Nucleus accumbens (tissue), 56 donors: ENCODE measurements around the gene QSOX1.

ENCODE experiments used
- DNase-seq, 56 donors: peaks; one replicate each; lab custom pipeline; 2025; lab: John Stamatoyannopoulos, UW

The QSOX1 gene

DNA sequence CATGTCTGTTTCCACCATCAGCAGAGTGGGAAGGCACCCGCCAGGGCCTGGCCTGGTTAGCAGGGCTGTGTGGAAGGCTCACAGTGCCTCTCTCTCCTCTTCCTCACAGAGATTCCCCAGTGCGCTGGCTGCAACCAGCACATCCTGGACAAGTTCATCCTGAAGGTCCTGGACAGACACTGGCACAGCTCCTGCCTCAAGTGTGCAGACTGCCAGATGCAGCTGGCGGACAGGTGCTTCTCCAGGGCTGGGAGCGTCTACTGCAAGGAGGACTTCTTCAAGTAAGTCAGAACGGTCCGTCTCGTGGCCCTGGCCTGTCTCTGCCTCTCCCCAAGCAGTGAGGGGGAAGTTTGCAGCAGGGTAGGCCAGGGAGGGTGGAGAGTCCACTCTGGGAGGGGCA lies 93.5 kb downstream of the QSOX1 start:
- DNase-seq, result no peak

DNA sequence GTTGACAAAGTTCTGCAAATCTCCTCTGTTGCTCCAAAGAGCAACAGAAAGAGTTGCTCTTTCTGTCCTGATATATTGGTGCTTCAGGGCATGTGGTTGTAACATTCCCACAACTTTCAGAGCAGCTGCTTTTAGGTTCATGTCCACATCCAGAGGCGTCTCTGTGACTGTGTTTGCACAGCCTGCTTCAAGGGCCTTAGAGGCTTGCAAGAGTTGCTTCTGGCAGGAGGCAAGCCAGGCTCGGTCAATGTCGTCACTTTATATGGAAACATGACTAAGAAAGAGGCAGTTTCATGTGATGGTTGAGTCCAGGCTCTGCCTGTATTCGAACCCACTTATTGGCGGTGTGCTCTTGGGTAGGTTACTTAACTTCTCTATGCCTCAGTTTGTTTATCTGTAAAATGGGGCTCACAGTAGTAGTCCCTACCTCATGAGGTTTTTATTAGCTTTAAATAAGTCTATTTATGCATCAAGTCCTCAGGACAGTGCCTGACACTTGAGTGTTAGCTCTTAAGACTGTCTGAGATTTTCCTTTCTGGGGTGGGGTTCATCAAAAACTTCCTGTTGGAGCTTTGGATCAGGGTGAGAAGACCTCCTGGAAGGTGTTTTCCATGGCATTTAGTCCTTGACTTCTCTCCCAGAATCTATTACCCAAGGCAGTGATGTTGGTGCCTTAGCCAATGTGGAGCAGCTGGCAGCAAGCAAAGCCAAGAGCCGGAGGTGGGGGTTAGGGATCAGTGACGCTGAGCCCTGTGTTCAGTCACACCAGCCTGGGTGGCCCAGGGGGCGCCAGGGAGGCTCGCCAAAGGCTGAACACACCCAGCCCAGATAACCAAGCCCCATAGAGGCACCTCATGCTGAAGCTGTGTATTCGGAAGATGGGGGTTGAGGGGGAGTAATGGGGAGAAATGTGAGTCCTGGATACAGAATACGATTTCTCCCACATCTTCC lies 94.3 kb downstream of the QSOX1 start:
- DNase-seq, result no peak

DNA sequence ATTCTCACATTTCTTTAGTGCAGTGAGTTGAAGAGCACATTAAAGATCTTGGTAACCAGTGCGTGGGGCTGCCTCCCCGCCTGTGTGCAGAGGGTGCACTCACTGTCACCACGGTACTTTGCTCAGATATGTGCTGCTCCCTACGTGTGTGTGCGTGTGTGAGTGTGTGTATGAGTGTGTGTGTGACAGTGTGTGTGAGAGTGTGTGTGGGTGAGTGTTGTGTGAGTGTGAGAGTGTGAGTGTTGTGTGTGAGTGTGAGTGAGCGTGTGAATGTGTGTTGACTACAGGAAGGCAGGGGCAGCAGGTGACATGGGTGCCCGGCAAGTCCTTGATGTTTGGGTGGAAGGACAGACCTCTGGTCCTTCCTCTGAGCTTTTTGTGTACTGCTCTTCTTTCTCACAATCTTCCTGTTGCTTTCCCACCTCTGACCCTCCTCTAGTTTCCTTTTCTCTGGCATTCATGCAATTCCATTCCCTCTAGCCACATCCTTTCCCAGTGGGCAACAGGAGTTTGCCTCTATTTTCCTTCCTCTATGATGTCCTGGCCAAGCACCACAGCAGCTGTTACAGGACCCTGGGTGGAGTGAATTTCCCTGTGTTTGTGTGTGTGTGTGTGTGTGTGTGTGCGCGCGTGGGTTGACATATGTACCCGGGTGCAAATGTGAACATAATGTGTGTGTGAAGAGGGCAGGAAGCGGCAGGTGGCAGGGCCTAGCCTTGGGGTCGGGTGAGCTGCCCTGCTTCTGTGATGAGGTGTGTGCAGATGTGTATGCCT lies 95.2 kb downstream of the QSOX1 start:
- DNase-seq, result no peak

DNA sequence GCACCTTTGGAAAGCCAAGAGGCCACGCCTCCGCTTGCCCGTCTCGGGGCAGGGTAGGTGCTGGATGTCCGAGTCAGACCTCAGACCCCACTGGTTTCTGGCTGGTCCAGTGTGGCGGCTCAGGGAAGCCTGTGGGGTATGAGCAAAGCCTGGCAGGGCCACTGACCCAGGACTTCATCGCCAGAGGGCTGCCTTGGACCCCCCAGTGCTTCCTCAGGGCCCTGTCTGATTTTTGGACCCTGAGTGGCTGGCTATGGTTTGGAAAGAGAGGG lies 95.8 kb downstream of the QSOX1 start:
- DNase-seq, result no peak

DNA sequence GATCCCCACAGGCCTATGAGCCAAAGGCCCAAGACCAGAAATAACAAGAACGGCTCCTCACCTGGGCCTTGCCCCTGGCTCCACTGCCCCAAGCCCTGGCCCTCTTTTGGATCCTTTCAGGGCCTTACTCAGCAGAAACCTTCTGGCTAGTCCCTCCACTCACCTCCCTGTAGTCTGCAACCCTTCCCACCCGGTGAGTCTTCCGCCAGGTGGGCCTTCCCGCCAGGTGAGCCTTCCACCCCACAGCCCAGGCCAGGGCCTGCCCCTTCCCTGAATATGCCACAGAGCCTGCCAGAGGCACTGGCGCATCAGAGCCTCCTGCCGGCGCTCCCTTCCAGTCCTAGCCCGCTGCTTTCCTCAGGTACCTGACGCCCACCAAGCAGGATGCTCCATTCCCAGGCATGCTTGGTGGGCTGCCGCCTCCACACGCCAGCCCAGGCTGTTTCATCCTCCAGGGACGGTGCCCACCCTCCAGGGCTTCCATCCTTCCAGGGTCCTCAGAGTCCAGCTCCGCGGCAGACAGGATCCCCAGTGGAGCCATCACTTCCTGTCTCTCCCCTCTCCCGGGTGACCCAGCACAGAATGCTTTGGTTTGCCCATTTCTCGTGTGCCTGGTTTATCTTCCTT lies 96.3 kb downstream of the QSOX1 start:
- no peak for DNase-seq

DNA sequence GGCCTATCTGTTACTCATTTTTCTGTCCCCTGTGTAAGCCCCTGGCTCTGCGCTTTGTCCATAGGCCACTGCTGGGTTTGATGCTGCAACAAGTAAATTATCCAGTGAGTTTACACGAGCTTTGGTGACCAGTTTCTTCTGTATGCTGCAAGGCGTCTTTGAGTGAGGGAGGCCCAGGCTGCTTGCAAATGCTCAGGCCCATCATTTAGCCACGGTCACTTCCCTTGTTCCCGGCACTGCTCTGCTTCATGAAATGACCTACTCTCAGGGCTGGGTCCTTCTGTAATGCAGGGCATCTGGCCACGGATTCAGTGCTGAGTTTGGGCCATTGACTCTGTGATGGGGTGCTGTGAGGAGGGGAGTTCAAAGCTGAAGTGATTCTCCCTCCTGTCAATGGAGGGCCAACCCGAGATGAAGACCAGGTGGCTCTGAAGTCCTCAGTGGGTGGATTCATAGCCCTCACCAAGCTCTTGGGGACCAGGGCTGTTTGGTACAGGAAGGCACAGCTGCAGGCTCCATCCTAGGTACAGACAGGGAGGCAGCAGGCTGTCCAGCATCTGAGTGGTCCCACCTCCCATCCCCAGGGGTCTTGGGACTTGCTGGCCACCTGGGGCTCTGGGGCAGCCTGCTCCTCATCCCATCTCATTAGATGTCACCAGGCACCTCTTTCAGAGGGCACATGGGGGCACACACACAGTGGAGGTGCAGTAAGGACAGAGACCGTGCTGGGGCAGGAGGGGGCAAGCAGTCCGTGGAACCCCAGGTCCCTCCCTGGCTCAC lies 97.0 kb downstream of the QSOX1 start:
- no peak for DNase-seq

DNA sequence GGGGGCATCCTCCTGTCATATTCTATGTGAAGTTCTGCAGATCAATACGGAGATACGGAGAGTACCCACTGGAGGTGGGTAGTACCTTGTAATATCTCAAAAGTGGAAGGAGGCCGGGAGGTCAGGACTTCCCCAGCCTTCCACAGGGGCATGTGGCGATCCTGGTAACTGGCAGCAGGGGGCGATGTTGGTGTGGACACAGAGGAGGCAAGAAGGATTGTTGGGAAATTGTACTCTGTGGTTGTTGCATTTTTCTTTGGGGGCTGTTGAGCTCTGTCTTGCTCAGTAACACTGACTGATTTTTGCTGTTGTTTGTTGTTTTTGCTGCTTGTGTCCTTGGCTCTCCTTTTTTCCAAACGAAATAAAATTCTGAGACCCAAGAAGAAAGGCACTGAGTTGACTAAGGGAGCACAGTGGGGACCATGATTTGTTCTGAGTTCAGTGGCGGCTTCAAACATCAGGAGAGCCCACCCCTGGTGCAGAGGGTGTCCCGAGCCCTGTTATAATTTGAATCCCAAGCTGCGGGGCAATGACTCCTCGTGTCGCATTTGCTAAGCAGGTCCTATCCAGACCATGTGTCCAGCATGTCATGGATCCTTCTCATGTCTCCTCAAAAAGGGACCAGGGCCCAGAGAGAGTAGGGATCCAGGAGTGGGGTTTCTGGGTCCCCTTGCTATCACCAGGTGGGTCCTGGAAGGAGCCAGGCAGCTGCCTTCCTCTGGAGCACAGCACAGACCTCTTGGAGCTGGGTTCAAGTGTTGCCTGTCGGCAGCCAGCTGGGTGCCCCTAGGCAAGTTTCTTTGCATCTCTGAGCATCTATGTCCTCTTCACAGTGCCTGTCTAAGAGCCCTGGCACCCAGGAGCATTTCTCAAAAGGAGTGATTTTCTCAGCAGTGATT lies 98.2 kb downstream of the QSOX1 start:
- DNase-seq, result peak in 20 of 56 donors; percentile 2 to 54 (median 10)
